Prostate gland (tissue), 2 donors: ENCODE results near the gene TNK1.

Source experiments
- POLR2AphosphoS5 ChIP-seq: sonication (generic); formaldehyde crosslinking; IDR thresholded peaks from one replicate; pipeline ENCODE4 v1.6.1; 2017; ENCODE audit warnings: antibody characterized with exemption
- TF ChIP-seq, protein P1 (sequence below), 4 experiments: fragments of 200-600 bp in 2 of 4; fragments of 450-650 bp in 2 of 4; sonication (generic) in 2 of 4; IDR thresholded peaks; 1 replicate in 3 of 4; 2 replicates in 1 of 4; pipeline ENCODE4 v1.5.1; 2016 to 2019; ENCODE audit warnings: antibody characterized with exemption in 4 of 4, mild to moderate bottlenecking in 2 of 4, moderate library complexity in 2 of 4

DNA sequence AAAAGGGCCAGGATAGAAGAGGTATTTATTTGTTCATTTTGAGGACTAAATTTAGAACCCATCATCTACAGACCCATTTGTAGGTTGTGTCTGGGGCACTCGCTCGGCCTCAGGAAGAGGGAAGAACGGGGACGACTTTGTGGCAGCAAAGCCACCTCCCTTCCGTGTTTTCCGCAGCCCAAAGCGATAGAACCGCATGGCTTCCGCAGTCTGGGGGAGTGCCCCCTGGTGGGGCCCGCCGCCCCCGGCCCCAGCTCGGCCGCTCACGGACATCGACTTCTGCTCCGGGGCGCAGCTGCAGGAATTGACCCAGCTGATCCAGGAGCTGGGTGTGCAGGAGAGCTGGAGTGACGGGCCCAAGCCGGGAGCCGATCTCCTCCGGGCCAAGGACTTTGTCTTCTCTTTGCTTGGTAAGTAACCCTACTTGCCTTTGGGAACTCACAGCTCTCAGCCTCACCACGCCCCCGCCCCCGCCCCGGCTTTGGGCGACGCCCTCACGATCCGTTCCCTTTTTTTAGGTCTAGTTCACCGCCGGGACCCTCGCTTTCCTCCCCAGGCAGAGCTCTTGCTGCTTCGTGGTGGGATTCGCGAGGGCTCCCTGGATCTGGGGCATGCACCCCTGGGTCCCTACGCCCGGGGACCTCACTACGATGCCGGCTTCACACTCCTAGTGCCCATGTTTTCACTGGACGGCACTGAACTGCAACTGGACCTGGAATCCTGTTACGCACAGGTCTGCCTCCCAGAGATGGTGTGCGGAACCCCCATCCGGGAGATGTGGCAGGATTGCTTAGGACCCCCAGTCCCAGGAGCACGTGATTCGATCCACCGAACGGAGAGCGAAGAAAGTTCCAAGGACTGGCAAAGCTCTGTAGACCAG is 55.0 kb downstream of the TNK1 start:
- TF ChIP-seq, protein P1, sequence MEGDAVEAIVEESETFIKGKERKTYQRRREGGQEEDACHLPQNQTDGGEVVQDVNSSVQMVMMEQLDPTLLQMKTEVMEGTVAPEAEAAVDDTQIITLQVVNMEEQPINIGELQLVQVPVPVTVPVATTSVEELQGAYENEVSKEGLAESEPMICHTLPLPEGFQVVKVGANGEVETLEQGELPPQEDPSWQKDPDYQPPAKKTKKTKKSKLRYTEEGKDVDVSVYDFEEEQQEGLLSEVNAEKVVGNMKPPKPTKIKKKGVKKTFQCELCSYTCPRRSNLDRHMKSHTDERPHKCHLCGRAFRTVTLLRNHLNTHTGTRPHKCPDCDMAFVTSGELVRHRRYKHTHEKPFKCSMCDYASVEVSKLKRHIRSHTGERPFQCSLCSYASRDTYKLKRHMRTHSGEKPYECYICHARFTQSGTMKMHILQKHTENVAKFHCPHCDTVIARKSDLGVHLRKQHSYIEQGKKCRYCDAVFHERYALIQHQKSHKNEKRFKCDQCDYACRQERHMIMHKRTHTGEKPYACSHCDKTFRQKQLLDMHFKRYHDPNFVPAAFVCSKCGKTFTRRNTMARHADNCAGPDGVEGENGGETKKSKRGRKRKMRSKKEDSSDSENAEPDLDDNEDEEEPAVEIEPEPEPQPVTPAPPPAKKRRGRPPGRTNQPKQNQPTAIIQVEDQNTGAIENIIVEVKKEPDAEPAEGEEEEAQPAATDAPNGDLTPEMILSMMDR (IDR thresholded peaks at IDR 0.05): peak in 1 of 4 experiments; percentile 41
- no peak for TF ChIP-seq POLR2AphosphoS5
